Cerebellar cortex (tissue), 1 donor: Measurements from ENCODE around the gene ZNF239.
"Not testable (repeated sequence)": the region's sequence is repeated elsewhere in the genome, so short reads cannot be mapped to it uniquely, and the experiment has no call there.

ENCODE experiments used
- DNase-seq: peaks from one replicate; pipeline ENCODE4 v3.0.0-alpha.2; 2015; ENCODE audit warnings: low spot score

The ZNF239 gene

GRCh38 chr10:43574001-43574892 lies at the start of gene ZNF239:
TSS of gene ZNF239 (minus strand) at chr10:43574616. CDS start at chr10:43558079, 16,537 bp downstream.
- peak; percentile 86 for DNase-seq

GRCh38 chr10:43623351-43623750 lies 48.9 kb upstream of the ZNF239 start:
- DNase-seq, result no peak

GRCh38 chr10:43622038-43622437 lies 47.6 kb upstream of the ZNF239 start:
- no peak for DNase-seq

GRCh38 chr10:43619368-43619767 lies 45.0 kb upstream of the ZNF239 start:
- no peak for DNase-seq

- DNase-seq, result no peak
Observed at GRCh38 chr10:43616697-43617370, 42.4 kb upstream of the ZNF239 start.

- no peak for DNase-seq
Observed at GRCh38 chr10:43610636-43611035, 36.2 kb upstream of the ZNF239 start.

GRCh38 chr10:43607199-43607573 lies 32.8 kb upstream of the ZNF239 start:
- no peak for DNase-seq

GRCh38 chr10:43606323-43607198 lies 32.1 kb upstream of the ZNF239 start, which contains the start of gene ZNF485:
TSS of gene ZNF485 (plus strand) at chr10:43606438. CDS start at chr10:43607051, 613 bp downstream.
- DNase-seq, result peak; percentile 81

- no peak for DNase-seq
Observed at GRCh38 chr10:43605850-43606322, 31.5 kb upstream of the ZNF239 start.

GRCh38 chr10:43601576-43601975 lies 27.2 kb upstream of the ZNF239 start:
- DNase-seq, result not testable (repeated sequence)

GRCh38 chr10:43599333-43599732 lies 24.9 kb upstream of the ZNF239 start:
- no peak for DNase-seq

GRCh38 chr10:43598446-43598845 lies 24.0 kb upstream of the ZNF239 start:
- no peak for DNase-seq

- no peak for DNase-seq
Observed at GRCh38 chr10:43596546-43596945, 22.1 kb upstream of the ZNF239 start.

GRCh38 chr10:43595739-43596298 lies 21.4 kb upstream of the ZNF239 start:
- DNase-seq, result no peak

- DNase-seq, result no peak
Observed at GRCh38 chr10:43594944-43595589, 20.7 kb upstream of the ZNF239 start.

- DNase-seq, result no peak
Observed at GRCh38 chr10:43591303-43591904, 17.0 kb upstream of the ZNF239 start.

GRCh38 chr10:43586730-43587115 lies 12.3 kb upstream of the ZNF239 start:
- DNase-seq, result not testable (repeated sequence)

- DNase-seq, result no peak
Observed at GRCh38 chr10:43585981-43586729, 11.7 kb upstream of the ZNF239 start.

GRCh38 chr10:43585046-43585445 lies 10.6 kb upstream of the ZNF239 start:
- DNase-seq, result no peak

- DNase-seq, result no peak
Observed at GRCh38 chr10:43584051-43584450, 9.6 kb upstream of the ZNF239 start.
